ENCODE results near the gene INO80B. TPM values are rescaled to one million over a fixed set of nuclear protein-coding genes. Genes with fewer than 3 reads are reported as not detected.
A peak's percentile ranks its signal among the peaks of the same experiment; 100 is the strongest.

The INO80B gene
- total and polyA plus RNA-seq, 8 donors, result 23.8 to 44.5 (median 34.3) TPM

DNA sequence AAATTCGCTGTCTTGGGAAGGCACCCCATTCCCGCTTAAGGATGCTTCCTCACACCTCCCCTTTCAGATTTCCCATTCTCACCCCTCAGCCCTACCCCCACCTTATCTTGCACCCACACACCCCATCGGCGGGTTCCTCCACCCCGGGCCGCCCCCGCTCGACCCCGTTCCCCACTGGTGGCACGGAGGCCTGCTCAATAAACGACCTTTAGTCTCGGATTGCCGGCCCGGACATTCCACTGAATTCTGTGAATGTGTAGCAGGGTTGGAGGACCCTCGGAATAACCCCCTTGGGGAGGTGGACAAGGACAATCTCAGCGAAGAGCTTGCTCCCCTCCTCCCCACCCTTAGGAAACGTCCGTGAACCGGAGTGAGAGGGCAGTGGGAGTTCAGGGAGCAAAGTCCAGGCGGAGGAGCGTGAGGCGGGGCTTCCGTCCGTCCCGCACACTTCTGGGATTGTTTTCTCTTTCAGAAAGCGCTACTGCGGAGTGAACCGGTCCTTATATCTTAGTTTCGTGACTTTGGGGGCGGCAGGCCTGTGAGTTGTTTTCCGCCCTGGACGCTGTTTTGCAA, 47.3 kb downstream of the INO80B start:
- Histone ChIP-seq H3K4me1 (peaks cover 38 to 81% of the 10 kb centered on the region in 2 donors), H3K4me3 (peak overlapping the region; percentile 54 to 79), H3K27ac (peak overlapping the region; percentile 87 to 88), H3K36me3 (peaks cover 0 to 18% of the 10 kb centered on the region in 2 donors), H3K27me3 (peaks cover 29 to 65% of the 10 kb centered on the region in 2 donors), H3K9me3 (no peaks in the 10 kb centered on the region)
- ATAC-seq, result peak; percentile 14
- TF ChIP-seq, protein P1, sequence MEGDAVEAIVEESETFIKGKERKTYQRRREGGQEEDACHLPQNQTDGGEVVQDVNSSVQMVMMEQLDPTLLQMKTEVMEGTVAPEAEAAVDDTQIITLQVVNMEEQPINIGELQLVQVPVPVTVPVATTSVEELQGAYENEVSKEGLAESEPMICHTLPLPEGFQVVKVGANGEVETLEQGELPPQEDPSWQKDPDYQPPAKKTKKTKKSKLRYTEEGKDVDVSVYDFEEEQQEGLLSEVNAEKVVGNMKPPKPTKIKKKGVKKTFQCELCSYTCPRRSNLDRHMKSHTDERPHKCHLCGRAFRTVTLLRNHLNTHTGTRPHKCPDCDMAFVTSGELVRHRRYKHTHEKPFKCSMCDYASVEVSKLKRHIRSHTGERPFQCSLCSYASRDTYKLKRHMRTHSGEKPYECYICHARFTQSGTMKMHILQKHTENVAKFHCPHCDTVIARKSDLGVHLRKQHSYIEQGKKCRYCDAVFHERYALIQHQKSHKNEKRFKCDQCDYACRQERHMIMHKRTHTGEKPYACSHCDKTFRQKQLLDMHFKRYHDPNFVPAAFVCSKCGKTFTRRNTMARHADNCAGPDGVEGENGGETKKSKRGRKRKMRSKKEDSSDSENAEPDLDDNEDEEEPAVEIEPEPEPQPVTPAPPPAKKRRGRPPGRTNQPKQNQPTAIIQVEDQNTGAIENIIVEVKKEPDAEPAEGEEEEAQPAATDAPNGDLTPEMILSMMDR (IDR thresholded peaks at IDR 0.05), result no peak
- intact Hi-C loops (cut with DNase I), result no loop called here
- DNase-seq, result peak in 1 of 4 donors; percentile 66

DNA sequence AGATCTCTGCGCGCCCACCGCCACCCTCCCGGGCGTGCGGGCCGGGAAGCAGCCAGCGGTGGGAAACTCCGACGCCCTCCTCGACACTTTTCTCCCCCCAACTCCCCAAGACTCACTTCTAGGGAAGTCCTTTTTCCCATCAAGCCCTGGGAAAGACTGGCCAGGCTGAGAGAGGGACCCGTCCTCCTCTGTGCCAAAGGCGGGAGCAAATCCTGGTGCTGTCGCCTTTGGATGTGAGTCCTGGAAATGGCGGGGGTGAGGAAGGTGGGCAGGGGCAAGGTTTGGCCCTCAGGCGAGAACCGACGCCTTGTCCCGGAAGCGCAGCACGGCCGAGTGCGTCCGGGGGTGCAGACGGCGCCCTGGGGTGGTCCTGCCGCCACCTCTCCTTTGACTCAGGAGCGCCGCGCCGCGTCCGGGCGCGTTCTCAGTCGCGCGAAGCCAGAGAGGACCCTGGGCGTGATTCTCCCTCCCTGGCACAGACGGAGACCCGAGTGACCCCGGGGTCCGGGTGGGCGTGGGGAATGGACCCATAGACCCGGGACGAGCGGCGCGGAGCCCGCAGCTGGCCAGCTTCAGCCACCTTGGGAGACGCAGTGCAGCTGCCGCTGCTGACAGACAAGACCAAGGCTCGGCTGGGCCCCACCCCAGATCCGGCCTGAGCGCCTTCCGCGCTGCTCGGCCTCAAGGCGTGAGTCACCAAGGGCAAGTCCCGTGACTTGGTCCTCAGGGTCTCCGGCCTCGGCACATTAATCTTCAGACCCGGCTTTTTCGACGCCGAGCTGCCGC, 48.0 kb downstream of the INO80B start:
- peak in 3 of 4 donors; percentile 75 to 96 (median 91) for DNase-seq
- Histone ChIP-seq H3K36me3 (peaks cover 0 to 18% of the 10 kb centered on the region in 2 donors), H3K27ac (peak overlapping the region; percentile 87 to 88), H3K27me3 (peaks cover 22 to 58% of the 10 kb centered on the region in 2 donors), H3K4me1 (peaks cover 33 to 76% of the 10 kb centered on the region in 2 donors), H3K4me3 (peak overlapping the region; percentile 54 to 79), H3K9me3 (no peaks in the 10 kb centered on the region)
- intact Hi-C loops (cut with DNase I), result no loop called here
- peak; percentile 69 for ATAC-seq
- TF ChIP-seq, protein P1 (IDR thresholded peaks at IDR 0.05), result no peak

DNA sequence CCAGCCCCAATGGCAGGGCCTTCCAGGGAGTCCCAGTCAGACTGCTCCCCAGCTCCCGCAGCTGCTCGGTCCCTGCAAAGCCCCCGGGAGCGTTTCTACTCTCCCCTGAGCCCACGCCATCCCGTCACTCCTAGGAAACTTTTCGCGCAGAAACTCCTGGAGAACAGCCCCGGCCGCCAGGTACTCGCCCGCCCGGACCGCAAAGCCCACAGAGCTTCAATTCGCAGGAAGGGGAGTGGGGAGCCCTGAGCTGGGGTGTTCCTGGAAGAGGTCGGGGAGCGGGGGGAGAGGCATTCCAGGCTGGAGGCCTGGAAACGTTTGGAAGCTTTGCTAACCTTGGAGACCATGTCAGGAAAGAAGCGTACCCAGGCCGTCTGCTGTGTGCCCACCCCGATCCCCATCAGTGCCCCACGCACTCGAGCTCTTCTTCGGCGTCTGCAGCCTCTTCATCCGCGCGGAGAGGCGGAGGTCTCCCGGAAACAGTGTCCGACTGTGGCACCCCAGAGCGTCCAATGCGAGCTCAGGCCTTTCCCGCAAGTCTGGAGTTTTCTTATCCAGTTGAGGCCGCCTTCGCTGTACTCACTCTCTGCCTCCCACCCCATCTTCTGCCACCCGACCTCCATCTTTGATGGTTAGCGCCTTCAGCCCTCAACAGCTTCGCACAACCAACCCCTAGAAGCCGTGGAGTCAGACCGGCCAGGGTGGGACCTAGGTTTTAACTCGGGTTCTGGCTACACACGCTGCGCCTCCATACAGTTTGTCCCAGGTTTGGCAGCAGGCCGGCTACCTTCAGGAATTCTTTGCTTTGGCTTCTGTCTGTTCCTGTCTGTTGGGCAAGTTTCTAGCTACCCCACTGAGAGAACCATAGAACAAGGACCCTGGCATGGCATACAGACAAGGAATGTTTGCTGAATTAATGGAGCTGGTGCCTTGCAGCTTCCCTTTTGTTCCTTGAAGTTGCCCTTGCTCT, 48.9 kb downstream of the INO80B start:
- Histone ChIP-seq H3K27me3 (peaks cover 18 to 57% of the 10 kb centered on the region in 2 donors), H3K4me3 (peak overlapping the region; percentile 54 to 79), H3K9me3 (no peaks in the 10 kb centered on the region), H3K36me3 (peaks cover 0 to 18% of the 10 kb centered on the region in 2 donors), H3K27ac (peak overlapping the region; percentile 87 to 88), H3K4me1 (peaks cover 31 to 73% of the 10 kb centered on the region in 2 donors)
- ATAC-seq (no peak), DNase-seq (no peak)
- intact Hi-C loops (cut with DNase I), result no loop called here
- TF ChIP-seq, protein P1 (IDR thresholded peaks at IDR 0.05), result no peak

DNA sequence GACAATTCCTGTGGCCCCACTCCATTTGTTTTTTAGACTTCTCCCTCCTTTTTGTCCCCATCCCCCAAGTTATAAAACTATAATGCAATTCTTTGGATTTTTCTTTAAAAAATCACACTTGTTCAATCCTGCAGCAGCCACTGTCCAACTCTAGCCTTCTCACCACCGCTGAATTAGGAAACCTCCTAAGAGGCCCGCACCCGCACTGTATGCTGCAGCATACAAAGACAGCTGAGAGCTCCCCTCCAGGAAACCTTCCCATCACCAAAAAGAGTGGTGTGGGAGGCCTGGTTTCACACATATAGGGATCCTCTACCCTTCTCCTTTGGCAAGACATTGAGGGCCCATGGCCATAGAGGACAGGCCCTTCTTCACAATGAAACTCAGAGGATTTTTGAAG, 49.7 kb downstream of the INO80B start:
- TF ChIP-seq, protein P1 (IDR thresholded peaks at IDR 0.05), result no peak
- ATAC-seq (no peak), DNase-seq (no peak)
- H3K27me3 ChIP-seq, result peaks cover 15 to 57% of the 10 kb centered on the region in 2 donors
- no peaks in the 10 kb centered on the region for H3K9me3 ChIP-seq
- peaks cover 0 to 18% of the 10 kb centered on the region in 2 donors for H3K36me3 ChIP-seq
- H3K27ac ChIP-seq, result no peak overlapping the region
- H3K4me1 ChIP-seq, result peaks cover 25 to 65% of the 10 kb centered on the region in 2 donors
- peak overlapping the region in 1 of 2 donors; percentile 79 for H3K4me3 ChIP-seq
- intact Hi-C loops (cut with DNase I), result no loop called here
